ENCODE results near the gene NPAS2. TPM values are rescaled to one million over a fixed set of nuclear protein-coding genes. Genes with fewer than 3 reads are reported as not detected.

NPAS2 gene
- total RNA-seq, 1 donor = 8.7 TPM

DNA sequence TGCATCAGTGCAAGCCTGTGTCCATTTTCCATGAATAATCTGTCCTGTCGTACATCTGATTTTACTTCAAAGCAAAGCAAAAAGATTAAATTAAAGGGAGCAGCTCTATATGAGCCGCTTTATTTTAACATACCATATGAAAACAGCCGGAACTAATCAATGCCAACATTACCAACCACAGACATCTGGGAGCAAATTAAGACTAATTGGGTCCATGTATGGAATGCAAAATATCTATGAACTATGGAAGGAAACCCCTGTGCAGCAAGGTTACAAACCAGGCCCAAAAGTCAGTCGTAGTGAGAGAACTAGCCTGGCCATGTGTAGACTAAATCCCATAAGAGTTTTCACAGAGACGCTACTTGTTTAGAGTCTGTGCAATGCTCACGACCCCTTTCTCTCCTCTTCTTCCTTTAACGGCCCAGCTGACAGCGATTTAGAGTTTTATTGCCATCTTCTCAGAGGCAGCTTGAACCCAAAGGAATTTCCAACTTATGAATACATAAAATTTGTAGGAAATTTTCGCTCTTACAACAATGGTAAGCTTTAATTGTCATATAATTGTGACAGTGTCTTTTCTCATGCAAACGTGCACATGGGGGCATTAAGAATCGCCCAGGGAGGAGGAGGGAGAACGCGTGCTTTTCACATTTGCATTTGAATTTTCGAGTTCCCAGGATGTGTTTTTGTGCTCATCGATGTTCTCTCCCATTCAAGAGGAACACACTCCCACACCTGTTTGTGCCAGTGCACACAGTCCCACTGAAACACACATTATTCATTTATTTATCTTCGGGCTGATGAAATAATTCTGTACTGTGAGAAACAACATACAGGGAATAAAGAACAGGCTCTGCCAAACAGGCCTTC, 129.2 kb downstream of the NPAS2 start:
- Histone ChIP-seq H3K27ac (ENCODE audit: low read depth, low read length) (no peak overlapping the region), H3K79me2 (ENCODE audit: insufficient read depth, low read length) (no peaks in the 10 kb centered on the region), H3K27me3 (ENCODE audit: insufficient read depth, low read length) (no peaks in the 10 kb centered on the region), H3K4me1 (ENCODE audit: insufficient read depth, low read length) (peaks cover 2% of the 10 kb centered on the region), H3K4me2 (ENCODE audit: insufficient read depth, low read length) (no peak overlapping the region), H3K36me3 (ENCODE audit: insufficient read depth, low read length) (no peaks in the 10 kb centered on the region), H3K4me3 (ENCODE audit: insufficient read depth, low read length) (no peak overlapping the region), H4K20me1 (ENCODE audit: insufficient read depth, low read length) (no peaks in the 10 kb centered on the region), H2AFZ (ENCODE audit: low read length) (no peak overlapping the region), H3K9me3 (ENCODE audit: low read depth, low read length) (no peaks in the 10 kb centered on the region)
- no peak for DNase-seq (ENCODE audit: insufficient read length, low spot score, missing footprints)
- TF ChIP-seq, protein P1, sequence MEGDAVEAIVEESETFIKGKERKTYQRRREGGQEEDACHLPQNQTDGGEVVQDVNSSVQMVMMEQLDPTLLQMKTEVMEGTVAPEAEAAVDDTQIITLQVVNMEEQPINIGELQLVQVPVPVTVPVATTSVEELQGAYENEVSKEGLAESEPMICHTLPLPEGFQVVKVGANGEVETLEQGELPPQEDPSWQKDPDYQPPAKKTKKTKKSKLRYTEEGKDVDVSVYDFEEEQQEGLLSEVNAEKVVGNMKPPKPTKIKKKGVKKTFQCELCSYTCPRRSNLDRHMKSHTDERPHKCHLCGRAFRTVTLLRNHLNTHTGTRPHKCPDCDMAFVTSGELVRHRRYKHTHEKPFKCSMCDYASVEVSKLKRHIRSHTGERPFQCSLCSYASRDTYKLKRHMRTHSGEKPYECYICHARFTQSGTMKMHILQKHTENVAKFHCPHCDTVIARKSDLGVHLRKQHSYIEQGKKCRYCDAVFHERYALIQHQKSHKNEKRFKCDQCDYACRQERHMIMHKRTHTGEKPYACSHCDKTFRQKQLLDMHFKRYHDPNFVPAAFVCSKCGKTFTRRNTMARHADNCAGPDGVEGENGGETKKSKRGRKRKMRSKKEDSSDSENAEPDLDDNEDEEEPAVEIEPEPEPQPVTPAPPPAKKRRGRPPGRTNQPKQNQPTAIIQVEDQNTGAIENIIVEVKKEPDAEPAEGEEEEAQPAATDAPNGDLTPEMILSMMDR (IDR thresholded peaks at IDR 0.05; ENCODE audit: extremely low read depth, low read depth, low read length) = no peak

DNA sequence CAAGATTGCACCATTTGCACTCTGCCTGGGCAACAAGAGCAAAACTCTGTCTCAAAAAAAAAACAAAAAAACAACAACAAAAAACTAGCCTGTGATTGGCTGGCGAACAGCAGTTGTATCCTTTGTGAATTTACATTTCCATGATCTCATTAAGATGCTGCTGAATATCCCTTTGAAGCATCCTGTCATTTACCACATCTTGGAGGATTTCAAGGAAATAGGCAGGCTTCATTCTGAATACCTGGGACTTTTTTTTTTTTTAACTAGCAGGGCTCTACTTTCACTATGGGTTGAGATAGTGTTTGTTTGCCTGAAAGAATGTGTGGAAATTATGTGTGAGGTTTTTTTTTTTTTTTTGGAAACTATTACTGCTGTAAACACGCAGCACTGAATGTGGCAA, 132.6 kb downstream of the NPAS2 start:
- Histone ChIP-seq H3K27me3 (ENCODE audit: insufficient read depth, low read length) (no peaks in the 10 kb centered on the region), H3K27ac (ENCODE audit: low read depth, low read length) (no peak overlapping the region), H3K4me2 (ENCODE audit: insufficient read depth, low read length) (no peak overlapping the region), H4K20me1 (ENCODE audit: insufficient read depth, low read length) (no peaks in the 10 kb centered on the region), H3K9me3 (ENCODE audit: low read depth, low read length) (no peaks in the 10 kb centered on the region), H3K4me3 (ENCODE audit: insufficient read depth, low read length) (no peak overlapping the region), H3K4me1 (ENCODE audit: insufficient read depth, low read length) (no peaks in the 10 kb centered on the region), H3K79me2 (ENCODE audit: insufficient read depth, low read length) (no peaks in the 10 kb centered on the region), H3K36me3 (ENCODE audit: insufficient read depth, low read length) (no peaks in the 10 kb centered on the region), H2AFZ (ENCODE audit: low read length) (no peak overlapping the region)
- TF ChIP-seq, protein P1 (IDR thresholded peaks at IDR 0.05; ENCODE audit: extremely low read depth, low read depth, low read length) = no peak
- DNase-seq (ENCODE audit: insufficient read length, low spot score, missing footprints) = no peak

DNA sequence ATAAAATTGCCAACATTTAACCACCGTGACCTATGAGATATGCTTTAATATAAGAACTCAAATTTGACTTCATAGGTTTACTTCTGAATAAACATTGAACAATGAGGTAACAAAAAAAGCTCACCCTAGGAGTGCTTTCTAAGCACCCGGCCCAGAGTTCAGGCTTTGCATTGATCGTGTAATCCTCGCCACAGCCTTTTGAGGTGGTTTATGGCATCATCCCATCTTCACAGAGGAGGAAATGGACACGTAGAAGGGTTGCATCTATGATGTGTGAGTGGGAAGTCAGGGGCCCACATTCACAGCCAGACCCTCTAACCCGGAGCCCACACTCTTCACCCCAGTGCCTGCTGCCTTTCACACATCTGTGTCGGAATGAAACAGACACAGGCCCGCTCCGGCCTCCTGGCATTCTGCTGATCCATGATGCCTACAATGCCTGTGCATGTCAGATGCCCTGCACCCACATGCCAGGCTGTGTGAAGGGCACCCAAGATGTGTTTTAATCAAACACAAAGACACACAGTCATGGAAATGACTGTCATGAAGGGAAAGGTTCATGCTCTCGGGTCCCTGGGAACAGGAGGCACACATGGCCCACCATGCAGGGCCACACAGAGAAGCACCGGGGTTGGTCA, 133.6 kb downstream of the NPAS2 start:
- TF ChIP-seq, protein P1 (IDR thresholded peaks at IDR 0.05; ENCODE audit: extremely low read depth, low read depth, low read length) = no peak
- no peak overlapping the region for H3K27ac ChIP-seq (ENCODE audit: low read depth, low read length)

DNA sequence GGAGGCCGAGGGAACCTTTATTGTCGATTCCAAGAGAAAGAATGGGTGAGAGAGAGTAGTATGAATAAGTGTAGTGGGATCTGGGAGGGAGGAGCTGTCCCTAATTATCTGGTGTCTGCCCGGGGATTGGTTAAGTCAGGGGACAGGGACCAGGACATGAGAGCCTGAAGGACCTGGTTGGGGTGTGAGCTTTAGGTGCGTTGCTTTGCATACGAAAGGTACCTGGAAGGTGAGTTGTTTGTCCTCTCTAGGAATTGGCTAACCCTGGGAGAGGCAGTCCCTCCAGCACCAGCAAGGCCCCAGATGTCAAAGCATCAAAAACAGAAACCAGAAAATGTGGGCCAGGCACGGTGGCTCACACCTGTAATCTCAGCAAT, 134.1 kb downstream of the NPAS2 start:
- Histone ChIP-seq H3K79me2 (ENCODE audit: insufficient read depth, low read length) (no peaks in the 10 kb centered on the region), H2AFZ (ENCODE audit: low read length) (no peak overlapping the region), H3K27me3 (ENCODE audit: insufficient read depth, low read length) (no peaks in the 10 kb centered on the region), H3K4me3 (ENCODE audit: insufficient read depth, low read length) (no peak overlapping the region), H3K36me3 (ENCODE audit: insufficient read depth, low read length) (no peaks in the 10 kb centered on the region), H3K4me1 (ENCODE audit: insufficient read depth, low read length) (peaks cover 13% of the 10 kb centered on the region), H3K9me3 (ENCODE audit: low read depth, low read length) (no peaks in the 10 kb centered on the region), H3K4me2 (ENCODE audit: insufficient read depth, low read length) (no peak overlapping the region), H4K20me1 (ENCODE audit: insufficient read depth, low read length) (no peaks in the 10 kb centered on the region), H3K27ac (ENCODE audit: low read depth, low read length) (no peak overlapping the region)
- no peak for DNase-seq (ENCODE audit: insufficient read length, low spot score, missing footprints)
- TF ChIP-seq, protein P1 (IDR thresholded peaks at IDR 0.05; ENCODE audit: extremely low read depth, low read depth, low read length) = no peak

More for the DNA sequence above, 133.6 kb downstream of the NPAS2 start:
- Histone ChIP-seq H2AFZ (ENCODE audit: low read length) (no peak overlapping the region), H3K9me3 (ENCODE audit: low read depth, low read length) (no peaks in the 10 kb centered on the region), H3K4me2 (ENCODE audit: insufficient read depth, low read length) (no peak overlapping the region), H3K4me1 (ENCODE audit: insufficient read depth, low read length) (peaks cover 8% of the 10 kb centered on the region), H3K79me2 (ENCODE audit: insufficient read depth, low read length) (no peaks in the 10 kb centered on the region), H3K27me3 (ENCODE audit: insufficient read depth, low read length) (no peaks in the 10 kb centered on the region), H3K36me3 (ENCODE audit: insufficient read depth, low read length) (no peaks in the 10 kb centered on the region), H3K4me3 (ENCODE audit: insufficient read depth, low read length) (no peak overlapping the region), H4K20me1 (ENCODE audit: insufficient read depth, low read length) (no peaks in the 10 kb centered on the region)
- peak; percentile 51 for DNase-seq (ENCODE audit: insufficient read length, low spot score, missing footprints)

Data from osteoblast (primary cell).